ENCODE results near the gene MLLT6. TPM values are rescaled to one million over a fixed set of nuclear protein-coding genes. Genes with fewer than 3 reads are reported as not detected.

MLLT6 gene
- total and polyA plus RNA-seq, 10 of the 15 experiments (the other 5 are each of a cell fraction or from before 2014, with no cell fraction given): 4.8 to 105 (median 36.3) TPM

Small RNA genes lying within 50 kb of the gene (microRNA-seq; reads per million reads assigned to microRNA genes)
- gene MIR4726: 2.3 reads per million, percentile 7 among the genes with 10 or more reads in this experiment
- gene MIR4734: 1.7 reads per million

Small RNA genes lying within 50 kb of the gene (small RNA-seq; reads per million reads assigned to genes)
- 0.43 reads per million, percentile 5 among the genes with 10 or more reads in this experiment for gene MIR4726
- gene MIR4734: 0.39 reads per million, percentile 3 among the genes with 10 or more reads in this experiment
- gene RNA5SP440: 1.8 reads per million, percentile 58 among the genes with 10 or more reads in this experiment
- gene RNU6-866P: not detected

Other genes with a start within 250 kb of the MLLT6 start
Only the 7 nearest of the 9 such genes appear.
- gene SRCIN1, start 99.3 kb upstream of the MLLT6 start, total RNA-seq (2014; rRNA removed): under 0.01 TPM in 1 of 2 replicates, not detected in the other
- gene SRCIN1, start 99.3 kb upstream of the MLLT6 start, total RNA-seq (2014; rRNA removed; fragmentation: Illumina TruSeq; extraction: Trizol): 0.09 and 0.14 TPM in 2 replicates
- gene SRCIN1, start 99.3 kb upstream of the MLLT6 start, total RNA-seq (2021): 0.74 and 0.85 TPM in 2 replicates
- gene SRCIN1, start 99.3 kb upstream of the MLLT6 start, polyA plus RNA-seq (2011; rRNA removed): 0.17 and 0.53 TPM in 2 replicates
- 0.25 TPM in 1 of 2 replicates, not detected in the other for gene SRCIN1, start 99.3 kb upstream of the MLLT6 start, polyA plus RNA-seq (2014; fragmentation: Illumina TruSeq; extraction: Trizol)
- not detected for gene SRCIN1, start 99.3 kb upstream of the MLLT6 start, polyA plus RNA-seq (2014; fragmentation: Nextera tagmentation; extraction: Ambion mirVana)
- 0.20 and 0.74 TPM in 2 replicates for gene SRCIN1, start 99.3 kb upstream of the MLLT6 start, polyA plus RNA-seq (2014; rRNA removed)
- under 1 TPM in 1 of 2 experiments, not detected in 1; 0.19 TPM for gene SRCIN1, start 99.3 kb upstream of the MLLT6 start, polyA plus RNA-seq (2016; fragmentation: Nextera tagmentation; extraction: Ambion mirVana)
- 4.8 and 5.0 TPM in 2 replicates for gene EPOP, start 30.3 kb upstream of the MLLT6 start, total RNA-seq (2014; rRNA removed)
- gene EPOP, start 30.3 kb upstream of the MLLT6 start, total RNA-seq (2014; rRNA removed; fragmentation: Illumina TruSeq; extraction: Trizol): 3.3 and 3.6 TPM in 2 replicates
- gene EPOP, start 30.3 kb upstream of the MLLT6 start, total RNA-seq (2021): 9.0 and 9.7 TPM in 2 replicates
- 7.7 and 8.2 TPM in 2 replicates for gene EPOP, start 30.3 kb upstream of the MLLT6 start, polyA plus RNA-seq (2011; rRNA removed)
- 3.9 and 4.0 TPM in 2 replicates for gene EPOP, start 30.3 kb upstream of the MLLT6 start, polyA plus RNA-seq (2014; fragmentation: Illumina TruSeq; extraction: Trizol)
- 1 to 10 TPM in 1 of 2 experiments, under 1 TPM in 1; 0.53 to 1.4 TPM for gene EPOP, start 30.3 kb upstream of the MLLT6 start, polyA plus RNA-seq (2014; fragmentation: Nextera tagmentation; extraction: Ambion mirVana)
- gene EPOP, start 30.3 kb upstream of the MLLT6 start, polyA plus RNA-seq (2014; rRNA removed): 5.9 and 6.3 TPM in 2 replicates
- gene EPOP, start 30.3 kb upstream of the MLLT6 start, polyA plus RNA-seq (2016; fragmentation: Nextera tagmentation; extraction: Ambion mirVana): 1 to 10 TPM; 1.6 to 2.2 TPM
- gene CISD3, start 25.1 kb downstream of the MLLT6 start, total RNA-seq (2014; rRNA removed): 6.7 and 9.0 TPM in 2 replicates
- gene CISD3, start 25.1 kb downstream of the MLLT6 start, total RNA-seq (2014; rRNA removed; fragmentation: Illumina TruSeq; extraction: Trizol): 4.3 and 7.3 TPM in 2 replicates
- 25.4 and 28.5 TPM in 2 replicates for gene CISD3, start 25.1 kb downstream of the MLLT6 start, total RNA-seq (2021)
- gene CISD3, start 25.1 kb downstream of the MLLT6 start, polyA plus RNA-seq (2011; rRNA removed): 3.9 and 6.0 TPM in 2 replicates
- 2.9 and 4.3 TPM in 2 replicates for gene CISD3, start 25.1 kb downstream of the MLLT6 start, polyA plus RNA-seq (2014; fragmentation: Illumina TruSeq; extraction: Trizol)
- gene CISD3, start 25.1 kb downstream of the MLLT6 start, polyA plus RNA-seq (2014; fragmentation: Nextera tagmentation; extraction: Ambion mirVana): 1 to 10 TPM; 2.6 to 5.3 TPM
- 23.5 and 24.1 TPM in 2 replicates for gene CISD3, start 25.1 kb downstream of the MLLT6 start, polyA plus RNA-seq (2014; rRNA removed)
- 10 to 100 TPM; 34.1 to 38.1 TPM for gene CISD3, start 25.1 kb downstream of the MLLT6 start, polyA plus RNA-seq (2016; fragmentation: Nextera tagmentation; extraction: Ambion mirVana)
- 3.7 and 4.5 TPM in 2 replicates for gene PCGF2, start 43.1 kb downstream of the MLLT6 start, total RNA-seq (2014; rRNA removed)
- 2.7 and 3.1 TPM in 2 replicates for gene PCGF2, start 43.1 kb downstream of the MLLT6 start, total RNA-seq (2014; rRNA removed; fragmentation: Illumina TruSeq; extraction: Trizol)
- 35.6 and 40.4 TPM in 2 replicates for gene PCGF2, start 43.1 kb downstream of the MLLT6 start, total RNA-seq (2021)
- 7.9 and 15.1 TPM in 2 replicates for gene PCGF2, start 43.1 kb downstream of the MLLT6 start, polyA plus RNA-seq (2011; rRNA removed)
- 6.4 and 10.1 TPM in 2 replicates for gene PCGF2, start 43.1 kb downstream of the MLLT6 start, polyA plus RNA-seq (2014; fragmentation: Illumina TruSeq; extraction: Trizol)
- 1 to 10 TPM; 3.1 to 9.8 TPM for gene PCGF2, start 43.1 kb downstream of the MLLT6 start, polyA plus RNA-seq (2014; fragmentation: Nextera tagmentation; extraction: Ambion mirVana)
- 14.2 and 15.5 TPM in 2 replicates for gene PCGF2, start 43.1 kb downstream of the MLLT6 start, polyA plus RNA-seq (2014; rRNA removed)
- gene PCGF2, start 43.1 kb downstream of the MLLT6 start, polyA plus RNA-seq (2016; fragmentation: Nextera tagmentation; extraction: Ambion mirVana): 1 to 10 TPM; 3.0 to 4.1 TPM
- gene PSMB3, start 47.5 kb downstream of the MLLT6 start, total RNA-seq (2014; rRNA removed): 420 and 425 TPM in 2 replicates
- gene PSMB3, start 47.5 kb downstream of the MLLT6 start, total RNA-seq (2014; rRNA removed; fragmentation: Illumina TruSeq; extraction: Trizol): 331 and 348 TPM in 2 replicates
- gene PSMB3, start 47.5 kb downstream of the MLLT6 start, total RNA-seq (2021): 298 and 300 TPM in 2 replicates
- gene PSMB3, start 47.5 kb downstream of the MLLT6 start, polyA plus RNA-seq (2011; rRNA removed): 295 and 448 TPM in 2 replicates
- gene PSMB3, start 47.5 kb downstream of the MLLT6 start, polyA plus RNA-seq (2014; fragmentation: Illumina TruSeq; extraction: Trizol): 277 and 353 TPM in 2 replicates
- gene PSMB3, start 47.5 kb downstream of the MLLT6 start, polyA plus RNA-seq (2014; fragmentation: Nextera tagmentation; extraction: Ambion mirVana): 1,000 to 10,000 TPM; 1,622 to 2,130 TPM
- gene PSMB3, start 47.5 kb downstream of the MLLT6 start, polyA plus RNA-seq (2014; rRNA removed): 499 and 533 TPM in 2 replicates
- gene PSMB3, start 47.5 kb downstream of the MLLT6 start, polyA plus RNA-seq (2016; fragmentation: Nextera tagmentation; extraction: Ambion mirVana): 100 to 1,000 TPM; 612 to 643 TPM
- 15.3 and 15.8 TPM in 2 replicates for gene PIP4K2B, start 94.3 kb downstream of the MLLT6 start, total RNA-seq (2014; rRNA removed)
- gene PIP4K2B, start 94.3 kb downstream of the MLLT6 start, total RNA-seq (2014; rRNA removed; fragmentation: Illumina TruSeq; extraction: Trizol): 18.1 and 22.0 TPM in 2 replicates
- 30.2 and 30.3 TPM in 2 replicates for gene PIP4K2B, start 94.3 kb downstream of the MLLT6 start, total RNA-seq (2021)
- 16.7 and 22.4 TPM in 2 replicates for gene PIP4K2B, start 94.3 kb downstream of the MLLT6 start, polyA plus RNA-seq (2011; rRNA removed)
- gene PIP4K2B, start 94.3 kb downstream of the MLLT6 start, polyA plus RNA-seq (2014; fragmentation: Illumina TruSeq; extraction: Trizol): 24.8 and 26.6 TPM in 2 replicates
- 1 to 10 TPM; 3.8 to 4.0 TPM for gene PIP4K2B, start 94.3 kb downstream of the MLLT6 start, polyA plus RNA-seq (2014; fragmentation: Nextera tagmentation; extraction: Ambion mirVana)
- gene PIP4K2B, start 94.3 kb downstream of the MLLT6 start, polyA plus RNA-seq (2014; rRNA removed): 21.1 and 24.5 TPM in 2 replicates
- gene PIP4K2B, start 94.3 kb downstream of the MLLT6 start, polyA plus RNA-seq (2016; fragmentation: Nextera tagmentation; extraction: Ambion mirVana): 1 to 10 TPM; 8.2 to 8.5 TPM
- gene CWC25, start 120.0 kb downstream of the MLLT6 start, total RNA-seq (2014; rRNA removed): 14.7 and 17.5 TPM in 2 replicates
- 18.5 and 19.9 TPM in 2 replicates for gene CWC25, start 120.0 kb downstream of the MLLT6 start, total RNA-seq (2014; rRNA removed; fragmentation: Illumina TruSeq; extraction: Trizol)
- gene CWC25, start 120.0 kb downstream of the MLLT6 start, total RNA-seq (2021): 15.9 and 17.1 TPM in 2 replicates
- 29.6 and 30.7 TPM in 2 replicates for gene CWC25, start 120.0 kb downstream of the MLLT6 start, polyA plus RNA-seq (2011; rRNA removed)
- gene CWC25, start 120.0 kb downstream of the MLLT6 start, polyA plus RNA-seq (2014; fragmentation: Illumina TruSeq; extraction: Trizol): 29.7 and 29.9 TPM in 2 replicates
- 10 to 100 TPM; 25.0 to 29.7 TPM for gene CWC25, start 120.0 kb downstream of the MLLT6 start, polyA plus RNA-seq (2014; fragmentation: Nextera tagmentation; extraction: Ambion mirVana)
- 19.9 and 28.1 TPM in 2 replicates for gene CWC25, start 120.0 kb downstream of the MLLT6 start, polyA plus RNA-seq (2014; rRNA removed)
- gene CWC25, start 120.0 kb downstream of the MLLT6 start, polyA plus RNA-seq (2016; fragmentation: Nextera tagmentation; extraction: Ambion mirVana): 10 to 100 TPM; 15.4 to 20.9 TPM